ENCODE measurements around the gene RNF121.

The RNF121 gene

GRCh38 chr11:72006309-72007088 is 77.7 kb downstream of the RNF121 start:
- no peak for DNase-seq (ENCODE audit: low spot score)

- no peak for DNase-seq (ENCODE audit: low spot score)
Measured at GRCh38 chr11:72007089-72007476, 78.2 kb downstream of the RNF121 start.

GRCh38 chr11:72007587-72007986 is 78.7 kb downstream of the RNF121 start:
- DNase-seq (ENCODE audit: low spot score): no peak

GRCh38 chr11:72008728-72009127 is 79.9 kb downstream of the RNF121 start:
- DNase-seq (ENCODE audit: low spot score): no peak

GRCh38 chr11:72009156-72009555 is 80.3 kb downstream of the RNF121 start:
- DNase-seq (ENCODE audit: low spot score): no peak

GRCh38 chr11:72010529-72011233 is 81.8 kb downstream of the RNF121 start:
- DNase-seq (ENCODE audit: low spot score): no peak

GRCh38 chr11:72012091-72012630 is 83.3 kb downstream of the RNF121 start:
- DNase-seq (ENCODE audit: low spot score): no peak

- no peak for DNase-seq (ENCODE audit: low spot score)
Measured at GRCh38 chr11:72012897-72013721, 84.3 kb downstream of the RNF121 start.

- DNase-seq (ENCODE audit: low spot score): no peak
Measured at GRCh38 chr11:72013765-72014711, 85.2 kb downstream of the RNF121 start.

- no peak for DNase-seq (ENCODE audit: low spot score)
Measured at GRCh38 chr11:72014761-72015320, 86.0 kb downstream of the RNF121 start.

- DNase-seq (ENCODE audit: low spot score): no peak
Measured at GRCh38 chr11:72015511-72016061, 86.7 kb downstream of the RNF121 start.

GRCh38 chr11:72018171-72018570 is 89.3 kb downstream of the RNF121 start:
- DNase-seq (ENCODE audit: low spot score): no peak

- DNase-seq (ENCODE audit: low spot score): no peak
Measured at GRCh38 chr11:72023335-72023734, 94.5 kb downstream of the RNF121 start.

GRCh38 chr11:72024069-72024754 is 95.4 kb downstream of the RNF121 start:
- DNase-seq (ENCODE audit: low spot score): no peak

GRCh38 chr11:72026090-72026489 is 97.2 kb downstream of the RNF121 start:
- DNase-seq (ENCODE audit: low spot score): no peak

GRCh38 chr11:72030472-72031045 is 101.7 kb downstream of the RNF121 start:
- DNase-seq (ENCODE audit: low spot score): no peak

GRCh38 chr11:72036687-72037086 is 107.8 kb downstream of the RNF121 start:
- DNase-seq (ENCODE audit: low spot score): no peak

- no peak for DNase-seq (ENCODE audit: low spot score)
Measured at GRCh38 chr11:72037554-72038311, 108.9 kb downstream of the RNF121 start.

GRCh38 chr11:72038491-72038890 is 109.6 kb downstream of the RNF121 start:
- no peak for DNase-seq (ENCODE audit: low spot score)

Data from kidney capillary endothelial cell (primary cell).